GM12875 (cell line): ENCODE measurements around the gene VPS25.

Experiments used
- H3K4me3 ChIP-seq: one replicate; pipeline ENCODE4 v1.5.1; 2011; ENCODE audit warnings: low read depth, low read length, control low read depth
- CTCF ChIP-seq: IDR thresholded peaks from 2 replicates; pipeline ENCODE4 v1.5.1; 2011; ENCODE audit warnings: low read depth, mild to moderate bottlenecking, control low read depth, inconsistent platforms, low read length, moderate library complexity, borderline replicate concordance; ENCODE audit not compliant: insufficient read depth

The VPS25 gene

GRCh38 chr17:42809250-42809649 lies 36.0 kb downstream of the VPS25 start:
- no peak for TF ChIP-seq CTCF
- no peak overlapping the region for H3K4me3 ChIP-seq

- no peak overlapping the region for H3K4me3 ChIP-seq
- TF ChIP-seq CTCF, result no peak
Observed at GRCh38 chr17:42814633-42815399, 41.6 kb downstream of the VPS25 start.

GRCh38 chr17:42817866-42818265 lies 44.6 kb downstream of the VPS25 start:
- TF ChIP-seq CTCF, result no peak
- H3K4me3 ChIP-seq, result no peak overlapping the region

- H3K4me3 ChIP-seq, result no peak overlapping the region
- TF ChIP-seq CTCF, result no peak
Observed at GRCh38 chr17:42818379-42818778, 45.1 kb downstream of the VPS25 start.

GRCh38 chr17:42819939-42820535 lies 46.8 kb downstream of the VPS25 start:
- H3K4me3 ChIP-seq, result no peak overlapping the region
- TF ChIP-seq CTCF, result peak; percentile 78

GRCh38 chr17:42821176-42821575 lies 47.9 kb downstream of the VPS25 start:
- H3K4me3 ChIP-seq, result no peak overlapping the region
- no peak for TF ChIP-seq CTCF

GRCh38 chr17:42827472-42827871 lies 54.2 kb downstream of the VPS25 start:
- H3K4me3 ChIP-seq, result no peak overlapping the region
- no peak for TF ChIP-seq CTCF
